ENCODE data around the gene STARD5.

STARD5 gene

GRCh38 chr15:81296673-81297072 lies 27.3 kb downstream of the STARD5 start:
- TF ChIP-seq CTCF (conservative IDR thresholded peaks at IDR 0.05; ENCODE audit: control insufficient read depth, insufficient read depth, low read depth, low read length) = no peak
- no peak overlapping the region for H3K4me3 ChIP-seq (ENCODE audit: control insufficient read depth, low read depth, low read length)

GRCh38 chr15:81296186-81296585 lies 27.8 kb downstream of the STARD5 start:
- TF ChIP-seq CTCF (conservative IDR thresholded peaks at IDR 0.05; ENCODE audit: control insufficient read depth, insufficient read depth, low read depth, low read length) = no peak
- H3K4me3 ChIP-seq (ENCODE audit: control insufficient read depth, low read depth, low read length) = no peak overlapping the region
- DNase-seq (ENCODE audit: low read depth) = no peak

More at GRCh38 chr15:81296673-81297072, 27.3 kb downstream of the STARD5 start:
- no peak for DNase-seq (ENCODE audit: low read depth)

- DNase-seq (ENCODE audit: low read depth) = no peak
- no peak overlapping the region for H3K4me3 ChIP-seq (ENCODE audit: control insufficient read depth, low read depth, low read length)
- no peak for TF ChIP-seq CTCF (conservative IDR thresholded peaks at IDR 0.05; ENCODE audit: control insufficient read depth, insufficient read depth, low read depth, low read length)
Observed at GRCh38 chr15:81295486-81296121, 28.3 kb downstream of the STARD5 start.

GRCh38 chr15:81294516-81294880 lies 29.4 kb downstream of the STARD5 start:
- DNase-seq (ENCODE audit: low read depth) = no peak
- H3K4me3 ChIP-seq (ENCODE audit: control insufficient read depth, low read depth, low read length) = no peak overlapping the region
- TF ChIP-seq CTCF (conservative IDR thresholded peaks at IDR 0.05; ENCODE audit: control insufficient read depth, insufficient read depth, low read depth, low read length) = no peak

GRCh38 chr15:81293728-81294515 lies 30.0 kb downstream of the STARD5 start:
- no peak overlapping the region for H3K4me3 ChIP-seq (ENCODE audit: control insufficient read depth, low read depth, low read length)
- DNase-seq (ENCODE audit: low read depth) = no peak
- TF ChIP-seq CTCF (conservative IDR thresholded peaks at IDR 0.05; ENCODE audit: control insufficient read depth, insufficient read depth, low read depth, low read length) = no peak

GRCh38 chr15:81292523-81293001 lies 31.4 kb downstream of the STARD5 start:
- DNase-seq (ENCODE audit: low read depth) = no peak
- H3K4me3 ChIP-seq (ENCODE audit: control insufficient read depth, low read depth, low read length) = no peak overlapping the region
- no peak for TF ChIP-seq CTCF (conservative IDR thresholded peaks at IDR 0.05; ENCODE audit: control insufficient read depth, insufficient read depth, low read depth, low read length)
